HG03159 (cell line): Measurements from ENCODE around the gene NGLY1.

ENCODE experiments used
- ATAC-seq: cut with Tn5 transposase; IDR thresholded peaks from one replicate; pipeline ENCODE4 v1.9.1; 2021; ENCODE audit warnings: mild to moderate bottlenecking, moderate library complexity; ENCODE audit not compliant: unreplicated experiment

Gene NGLY1

GRCh38 chr3:25785826-25786225 is 2.6 kb upstream of the NGLY1 start:
- no peak for ATAC-seq

DNA sequence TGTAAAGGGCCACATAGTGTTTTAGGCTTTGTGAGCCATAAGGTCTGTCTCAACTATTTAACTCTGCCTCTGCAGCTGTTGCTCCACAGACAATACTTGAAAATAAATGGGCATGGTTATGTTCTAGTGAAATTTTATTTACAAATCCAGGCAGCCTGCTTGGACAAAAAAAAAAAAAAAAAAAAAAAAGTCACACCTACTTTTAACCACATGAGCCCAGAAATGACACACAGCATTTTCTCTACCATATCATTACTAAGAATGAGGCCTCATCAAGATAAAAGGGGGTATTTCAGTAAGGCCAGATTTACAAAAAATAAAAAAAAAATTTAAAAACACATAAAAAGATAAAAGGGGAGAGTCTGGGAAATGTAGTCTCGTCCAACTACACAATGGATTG is 1.7 kb upstream of the NGLY1 start:
- no peak for ATAC-seq

- ATAC-seq, result peak; percentile 24
Observed at GRCh38 chr3:25783661-25784512, 644 bp upstream of the NGLY1 start.

DNA sequence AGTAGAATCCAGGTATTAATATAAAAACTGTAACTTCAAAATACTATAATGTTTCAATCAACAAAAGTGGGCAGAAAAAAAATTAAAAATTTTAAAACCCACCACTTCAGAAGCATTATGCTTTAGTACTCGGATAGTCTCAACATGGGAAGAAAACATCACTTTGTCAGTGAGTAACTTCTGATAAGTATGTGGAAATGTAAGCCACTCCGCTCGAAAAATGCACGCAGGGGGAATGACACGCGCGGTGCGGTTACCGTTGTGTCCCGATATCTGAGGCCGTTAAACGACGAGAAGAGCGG is 656 bp downstream of the NGLY1 start:
- ATAC-seq, result no peak

DNA sequence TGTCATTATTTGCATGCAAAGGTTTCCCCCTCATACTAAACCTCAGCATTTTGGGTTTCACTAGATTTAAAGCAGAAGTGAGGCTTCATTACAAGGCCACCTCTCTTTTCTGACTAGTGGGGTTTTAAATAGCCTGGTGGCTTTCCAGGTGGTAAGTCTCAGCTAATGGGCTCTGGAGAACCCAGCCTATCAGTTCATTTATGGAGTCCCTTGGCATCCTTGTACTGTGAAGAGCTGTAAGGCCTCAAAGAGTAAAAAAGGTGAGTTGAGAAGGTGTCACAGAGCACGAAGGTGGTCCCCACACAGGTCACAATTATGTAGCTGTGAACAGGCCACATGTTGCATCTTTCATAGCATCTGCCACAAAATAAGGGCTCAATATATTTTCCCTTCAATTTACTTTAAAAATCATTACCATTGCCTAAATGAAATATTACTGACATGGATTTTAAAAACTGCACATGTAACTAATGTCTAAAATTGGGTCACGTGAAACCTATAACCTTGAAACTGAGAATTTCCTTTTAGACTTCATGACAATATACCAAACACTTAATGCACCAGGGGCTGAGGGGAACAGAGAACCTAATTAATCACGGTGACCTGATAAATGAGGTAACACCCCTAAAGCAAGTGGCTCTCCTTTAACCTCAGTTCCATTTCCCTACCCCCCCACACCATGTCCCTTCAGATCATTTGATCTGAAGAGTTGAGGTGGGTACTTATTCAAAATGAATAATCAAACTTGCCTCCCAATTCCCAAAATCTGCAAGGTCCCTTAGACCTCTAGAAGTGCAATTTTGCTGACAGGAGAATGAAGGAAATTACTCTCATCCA is 1.3 kb downstream of the NGLY1 start:
- peak; percentile 62 for ATAC-seq

DNA sequence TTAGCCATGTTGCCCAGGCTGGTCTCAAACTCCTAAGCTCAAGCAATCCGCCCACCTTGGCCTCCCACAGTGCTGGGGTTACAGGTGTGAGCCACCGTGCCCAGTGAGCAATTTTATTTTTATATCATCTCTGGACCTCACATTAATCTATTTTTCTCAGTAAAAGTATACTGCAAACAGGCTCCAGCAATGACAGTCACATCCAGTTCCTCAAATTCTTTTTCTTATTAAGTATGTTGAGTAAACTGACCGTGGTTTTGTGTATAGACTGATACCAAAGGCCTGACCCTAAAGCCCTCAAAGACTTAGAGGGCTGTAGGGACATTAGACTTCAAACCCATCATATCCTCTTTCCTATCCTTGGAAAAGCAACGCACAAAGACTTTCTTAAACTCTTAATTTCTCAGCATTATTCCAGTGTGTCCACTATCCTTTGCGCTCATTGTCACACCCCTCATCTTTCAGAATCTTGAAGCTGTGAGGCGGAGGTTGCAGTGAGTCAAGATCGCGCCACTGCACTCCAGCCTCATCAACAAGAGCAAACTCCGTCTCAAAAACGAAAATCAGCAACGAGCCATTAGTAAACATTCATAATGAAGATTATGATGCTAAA is 2.0 kb downstream of the NGLY1 start:
- ATAC-seq, result no peak

GRCh38 chr3:25780618-25781017 is 2.6 kb downstream of the NGLY1 start:
- no peak for ATAC-seq

- ATAC-seq, result no peak
Observed at GRCh38 chr3:25775936-25776335, 7.3 kb downstream of the NGLY1 start.

- ATAC-seq, result peak; percentile 96
Observed at GRCh38 chr3:25768851-25769250, 14.4 kb downstream of the NGLY1 start.

- no peak for ATAC-seq
Observed at GRCh38 chr3:25751725-25752124, 31.5 kb downstream of the NGLY1 start.

- ATAC-seq, result no peak
Observed at GRCh38 chr3:25751048-25751447, 32.2 kb downstream of the NGLY1 start.

- no peak for ATAC-seq
Observed at GRCh38 chr3:25749031-25749581, 34.1 kb downstream of the NGLY1 start.

DNA sequence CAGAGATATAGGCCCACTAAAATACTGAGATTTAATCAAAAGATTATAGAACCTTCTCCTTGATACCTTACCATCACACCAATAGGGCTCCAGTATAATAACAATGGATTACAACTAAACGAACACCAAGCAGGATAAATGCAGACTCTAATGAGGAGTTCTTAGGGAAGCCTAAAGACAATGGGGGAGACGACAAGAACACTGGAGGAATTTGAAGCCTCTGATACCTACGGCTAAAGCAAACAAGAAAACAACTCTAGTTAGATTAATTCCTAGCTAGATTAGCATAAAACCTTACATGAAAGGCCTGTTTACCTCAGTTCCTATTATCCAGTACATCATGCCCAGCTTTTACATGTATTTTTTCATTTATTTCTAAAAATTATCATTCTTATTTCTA is 35.1 kb downstream of the NGLY1 start:
- no peak for ATAC-seq

DNA sequence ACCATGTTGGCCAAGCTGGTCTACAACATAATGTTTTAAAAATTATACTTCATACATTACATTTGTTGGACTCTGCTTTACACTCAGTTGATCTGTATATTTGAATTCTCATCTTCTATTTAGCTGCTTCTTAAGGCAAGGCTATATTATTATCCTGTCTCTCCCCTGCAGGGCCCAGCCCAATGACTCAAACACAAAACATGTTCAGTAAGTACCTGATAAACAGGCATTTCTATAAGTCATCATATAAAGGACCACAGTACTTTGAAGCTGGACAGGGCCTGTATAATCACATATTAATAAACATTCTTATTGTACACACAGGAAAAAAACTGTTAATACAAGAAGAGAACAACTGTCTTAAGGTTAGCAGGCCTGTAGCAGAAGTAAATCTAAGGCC is 36.2 kb downstream of the NGLY1 start:
- ATAC-seq, result no peak

- ATAC-seq, result no peak
Observed at GRCh38 chr3:25744470-25744869, 38.8 kb downstream of the NGLY1 start.

DNA sequence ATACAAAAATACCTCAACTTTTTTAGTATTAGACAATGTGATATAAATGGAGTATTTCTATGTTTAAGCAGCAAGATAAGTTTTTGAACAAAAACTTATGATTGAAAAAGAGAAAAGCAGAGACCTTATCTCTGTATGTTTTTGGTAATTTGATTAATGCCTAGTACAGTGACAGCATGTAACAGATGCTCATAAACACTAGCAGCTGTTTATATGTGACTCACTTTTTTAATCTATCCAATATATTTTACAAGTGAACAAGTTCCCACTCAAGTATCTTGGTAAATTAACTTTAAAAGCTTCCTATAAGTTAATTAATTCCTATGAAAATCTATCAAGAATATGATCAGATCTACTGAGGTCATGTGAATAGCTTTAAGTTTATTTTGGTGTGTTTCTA is 55.1 kb downstream of the NGLY1 start:
- ATAC-seq, result no peak

DNA sequence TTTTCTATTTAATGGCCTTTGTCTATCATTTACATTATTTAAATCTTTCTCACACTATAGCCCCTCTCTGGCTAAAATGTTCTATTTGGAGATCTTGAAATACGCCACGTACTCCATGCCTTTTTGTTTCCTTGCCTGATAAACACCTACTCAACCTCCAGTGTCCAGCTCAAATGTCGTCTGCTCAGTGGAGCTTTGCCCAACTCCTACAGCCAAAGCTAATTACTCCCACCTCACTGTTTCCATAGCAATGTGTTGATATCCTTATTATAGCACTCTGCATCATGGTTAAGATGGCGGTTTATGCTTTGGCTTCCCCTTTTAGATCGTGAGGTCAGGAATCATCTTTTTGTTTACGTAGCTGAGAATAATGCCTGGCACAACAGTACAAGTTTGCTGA is 55.9 kb downstream of the NGLY1 start:
- ATAC-seq, result no peak

GRCh38 chr3:25725810-25726209 is 57.4 kb downstream of the NGLY1 start:
- ATAC-seq, result no peak

GRCh38 chr3:25724948-25725645 is 58.1 kb downstream of the NGLY1 start:
- no peak for ATAC-seq

GRCh38 chr3:25723802-25724201 is 59.4 kb downstream of the NGLY1 start:
- peak; percentile 52 for ATAC-seq

GRCh38 chr3:25719321-25719720 is 63.9 kb downstream of the NGLY1 start:
- ATAC-seq, result no peak
